CD4-positive, alpha-beta T cell treated with Interleukin-21 for 1 hour (primary cell): ENCODE results near the gene P2RX6.
"Not testable (repeated sequence)": the region's sequence is repeated elsewhere in the genome, so short reads cannot be mapped to it uniquely, and the experiment has no call there.

Experiments used
- DNase-seq: peaks from one replicate; pipeline ENCODE4 v3.0.0-alpha.2; 2020

Gene P2RX6

GRCh38 chr22:20995329-20996030 is 19.5 kb upstream of the P2RX6 start:
- DNase-seq, result no peak

GRCh38 chr22:20996031-20996410 is 18.9 kb upstream of the P2RX6 start:
- DNase-seq, result no peak

GRCh38 chr22:20996598-20997535 is 18.1 kb upstream of the P2RX6 start:
- no peak for DNase-seq

GRCh38 chr22:20997536-20998257 is 17.3 kb upstream of the P2RX6 start:
- no peak for DNase-seq

- no peak for DNase-seq
Observed at GRCh38 chr22:20998411-20999336, 16.3 kb upstream of the P2RX6 start.

- no peak for DNase-seq
Observed at GRCh38 chr22:20999350-21000206, 15.4 kb upstream of the P2RX6 start.

- DNase-seq, result no peak
Observed at GRCh38 chr22:21000207-21000986, 14.6 kb upstream of the P2RX6 start.

- DNase-seq, result no peak
Observed at GRCh38 chr22:21000987-21001600, 13.9 kb upstream of the P2RX6 start.

- peak; percentile 96 for DNase-seq
Observed at GRCh38 chr22:21001601-21002325, 13.2 kb upstream of the P2RX6 start, which contains the start of gene THAP7. TSS of gene THAP7 (minus strand) at chr22:21002118. CDS start at chr22:21001911, 207 bp downstream.

- DNase-seq, result no peak
Observed at GRCh38 chr22:21003782-21004181, 11.2 kb upstream of the P2RX6 start.

GRCh38 chr22:21009208-21009607 is 5.8 kb upstream of the P2RX6 start:
- not testable (repeated sequence) for DNase-seq

GRCh38 chr22:21009638-21010425 is 5.1 kb upstream of the P2RX6 start:
- peak; percentile 33 for DNase-seq

- no peak for DNase-seq
Observed at GRCh38 chr22:21010426-21011113, 4.4 kb upstream of the P2RX6 start.

GRCh38 chr22:21012446-21013407 is 2.2 kb upstream of the P2RX6 start:
- DNase-seq, result no peak

GRCh38 chr22:21013657-21014201 is 1.2 kb upstream of the P2RX6 start:
- DNase-seq, result no peak

GRCh38 chr22:21014202-21014725 is 701 bp upstream of the P2RX6 start:
- peak; percentile 91 for DNase-seq
